Measurements from ENCODE around the gene SMURF1. TPM values are rescaled to one million over a fixed set of nuclear protein-coding genes. Genes with fewer than 3 reads are reported as not detected.
A peak's percentile ranks its signal among the peaks of the same experiment; 100 is the strongest.

Gene SMURF1
- total RNA-seq, 1 donor from 2014 or later: 31.9 TPM

GRCh38 chr7:98994046-98994944 lies 149.6 kb downstream of the SMURF1 start:
- no peak overlapping the region for H3K4me3 Mint-ChIP-seq (ENCODE audit: low read depth)
- H3K36me3 Mint-ChIP-seq (ENCODE audit: insufficient read depth): peaks cover 24% of the 10 kb centered on the region
- DNase-seq (ENCODE audit: low spot score, unreplicated experiment): no peak
- no peaks in the 10 kb centered on the region for H3K9me3 Mint-ChIP-seq (ENCODE audit: low read depth)
- no peak for TF ChIP-seq CTCF (IDR thresholded peaks at IDR 0.05; ENCODE audit: unreplicated experiment)
- H3K27me3 Mint-ChIP-seq: no peaks in the 10 kb centered on the region
- no peak overlapping the region for H3K27ac Mint-ChIP-seq
- no peaks in the 10 kb centered on the region for H3K4me1 Mint-ChIP-seq (ENCODE audit: low read depth)

- DNase-seq (ENCODE audit: low spot score, unreplicated experiment): no peak
- no peaks in the 10 kb centered on the region for H3K27me3 Mint-ChIP-seq
- H3K9me3 Mint-ChIP-seq (ENCODE audit: low read depth): no peaks in the 10 kb centered on the region
- peaks cover 29% of the 10 kb centered on the region for H3K36me3 Mint-ChIP-seq (ENCODE audit: insufficient read depth)
- no peak overlapping the region for H3K4me3 Mint-ChIP-seq (ENCODE audit: low read depth)
- H3K27ac Mint-ChIP-seq: no peak overlapping the region
- no peaks in the 10 kb centered on the region for H3K4me1 Mint-ChIP-seq (ENCODE audit: low read depth)
- TF ChIP-seq CTCF (IDR thresholded peaks at IDR 0.05; ENCODE audit: unreplicated experiment): peak; percentile 19
These were observed 150.6 kb downstream of the SMURF1 start for GRCh38 chr7:98993024-98993897.

GRCh38 chr7:98992076-98992475 lies 151.8 kb downstream of the SMURF1 start:
- Mint-ChIP-seq H3K4me3 (ENCODE audit: low read depth) (no peak overlapping the region), H3K9me3 (ENCODE audit: low read depth) (no peaks in the 10 kb centered on the region), H3K36me3 (ENCODE audit: insufficient read depth) (peaks cover 38% of the 10 kb centered on the region), H3K27me3 (no peaks in the 10 kb centered on the region), H3K27ac (no peak overlapping the region), H3K4me1 (ENCODE audit: low read depth) (no peaks in the 10 kb centered on the region)
- TF ChIP-seq CTCF (IDR thresholded peaks at IDR 0.05; ENCODE audit: unreplicated experiment): no peak
- no peak for DNase-seq (ENCODE audit: low spot score, unreplicated experiment)

- Mint-ChIP-seq H3K9me3 (ENCODE audit: low read depth) (peaks cover 5% of the 10 kb centered on the region), H3K27ac (no peak overlapping the region), H3K4me1 (ENCODE audit: low read depth) (no peaks in the 10 kb centered on the region), H3K27me3 (no peaks in the 10 kb centered on the region), H3K4me3 (ENCODE audit: low read depth) (no peak overlapping the region), H3K36me3 (ENCODE audit: insufficient read depth) (peaks cover 46% of the 10 kb centered on the region)
- TF ChIP-seq CTCF (IDR thresholded peaks at IDR 0.05; ENCODE audit: unreplicated experiment): no peak
- no peak for DNase-seq (ENCODE audit: low spot score, unreplicated experiment)
These were observed 152.8 kb downstream of the SMURF1 start for GRCh38 chr7:98991141-98991540.

- peaks cover 9% of the 10 kb centered on the region for H3K9me3 Mint-ChIP-seq (ENCODE audit: low read depth)
- TF ChIP-seq CTCF (IDR thresholded peaks at IDR 0.05; ENCODE audit: unreplicated experiment): no peak
- H3K27ac Mint-ChIP-seq: no peak overlapping the region
- no peaks in the 10 kb centered on the region for H3K27me3 Mint-ChIP-seq
- H3K4me1 Mint-ChIP-seq (ENCODE audit: low read depth): no peaks in the 10 kb centered on the region
- peaks cover 50% of the 10 kb centered on the region for H3K36me3 Mint-ChIP-seq (ENCODE audit: insufficient read depth)
- DNase-seq (ENCODE audit: low spot score, unreplicated experiment): no peak
- H3K4me3 Mint-ChIP-seq (ENCODE audit: low read depth): no peak overlapping the region
These were observed 153.6 kb downstream of the SMURF1 start for GRCh38 chr7:98990356-98990755.

Measured in progenitor cell of endocrine pancreas (in vitro differentiated cells).